Neural cell (in vitro differentiated cells): ENCODE measurements around the gene KRTAP12-1. TPM values are rescaled to one million over a fixed set of nuclear protein-coding genes. Genes with fewer than 3 reads are reported as not detected.

Source experiments
- H2AFZ ChIP-seq: fragments of 200-600, 300-800 bp; sonication (generic), shearing (Covaris generic); 2 replicates; pipeline ENCODE4 v1.6.0; 2014; ENCODE audit warnings: low read depth, mild to moderate bottlenecking, antibody characterized with exemption, low read length, moderate library complexity
- H3F3A ChIP-seq: fragments of 200-600 bp; shearing (Covaris generic); 2 replicates; pipeline ENCODE4 v1.6.1; 2016; ENCODE audit warnings: mild to moderate bottlenecking, moderate library complexity, mixed read lengths, antibody characterized with exemption, low read length; ENCODE audit not compliant: insufficient read depth, poor library complexity, severe bottlenecking
- H3K27ac ChIP-seq: fragments of 200-600, 300-800 bp; sonication (generic), shearing (Covaris generic); 2 replicates; pipeline ENCODE4 v1.5.1; 2014; ENCODE audit warnings: mild to moderate bottlenecking, low read length, moderate library complexity
- H3K27me3 ChIP-seq: fragments of 300-800, 200-600 bp; sonication (generic), shearing (Covaris generic); 2 replicates; pipeline ENCODE4 v1.6.0; 2014; ENCODE audit warnings: mild to moderate bottlenecking, low read depth, low read length, moderate library complexity; ENCODE audit not compliant: insufficient read depth
- H3K36me3 ChIP-seq: fragments of 300-800, 200-600 bp; sonication (generic), shearing (Covaris generic); 2 replicates; pipeline ENCODE4 v1.5.1; 2014; ENCODE audit warnings: mild to moderate bottlenecking, antibody characterized with exemption, low read length, moderate library complexity; ENCODE audit not compliant: insufficient read depth
- H3K4me2 ChIP-seq: fragments of 300-800, 200-600 bp; sonication (generic), shearing (Covaris generic); 2 replicates; pipeline ENCODE4 v1.6.0; 2014; ENCODE audit warnings: mild to moderate bottlenecking, low read length
- H3K4me3 ChIP-seq: fragments of 300-800, 200-600 bp; sonication (generic), shearing (Covaris generic); 2 replicates; pipeline ENCODE4 v1.5.1; 2014; ENCODE audit warnings: mild to moderate bottlenecking, low read length, moderate library complexity
- H3K79me2 ChIP-seq: fragments of 200-600 bp; shearing (Covaris generic); replicated peaks from 2 replicates; pipeline ENCODE4 v1.6.0; 2014; ENCODE audit warnings: mild to moderate bottlenecking, low read length, moderate library complexity; ENCODE audit not compliant: insufficient read depth
- H3K9ac ChIP-seq: fragments of 300-800, 200-600 bp; sonication (generic), shearing (Covaris generic); 2 replicates; pipeline ENCODE4 v1.6.1; 2016; ENCODE audit warnings: mild to moderate bottlenecking, low read length, mixed read lengths
- H3K9me2 ChIP-seq: fragments of 200-600 bp; shearing (Covaris generic); 2 replicates; pipeline ENCODE4 v1.6.1; 2016; ENCODE audit warnings: mild to moderate bottlenecking, low read length, mixed read lengths; ENCODE audit not compliant: insufficient read depth
- H3K9me3 ChIP-seq: fragments of 200-600, 300-800 bp; sonication (generic), shearing (Covaris generic); 2 replicates; pipeline ENCODE4 v1.6.1; 2016; ENCODE audit warnings: mild to moderate bottlenecking, mixed run types, low read length, moderate library complexity, mixed read lengths
- H4K20me1 ChIP-seq: fragments of 200-600 bp; shearing (Covaris generic); 2 replicates; pipeline ENCODE4 v1.6.1; 2016; ENCODE audit warnings: mild to moderate bottlenecking, mixed run types; ENCODE audit not compliant: insufficient read depth
- CTCF ChIP-seq: fragments of 450-650 bp; IDR thresholded peaks from 2 replicates; pipeline ENCODE4 v1.5.1; 2014; ENCODE audit warnings: antibody characterized with exemption, mild to moderate bottlenecking, moderate library complexity; ENCODE audit not compliant: poor library complexity, severe bottlenecking
- EP300 ChIP-seq: fragments of 450-650 bp; conservative IDR thresholded peaks from 2 replicates; pipeline ENCODE4 v1.6.1; 2014; ENCODE audit warnings: antibody characterized with exemption, mild to moderate bottlenecking, moderate library complexity; ENCODE audit not compliant: poor library complexity, severe bottlenecking
- EZH2 ChIP-seq: fragments of 200-600, 300-800 bp; shearing (Covaris generic), sonication (generic); IDR thresholded peaks from 2 replicates; pipeline ENCODE4 v1.6.1; 2014; ENCODE audit warnings: antibody characterized with exemption, low read length, borderline replicate concordance, mild to moderate bottlenecking; ENCODE audit not compliant: insufficient read depth, poor library complexity, severe bottlenecking
- MXI1 ChIP-seq: fragments of 450-650 bp; conservative IDR thresholded peaks from 2 replicates; pipeline ENCODE4 v1.6.1; 2014; ENCODE audit warnings: antibody characterized with exemption, mild to moderate bottlenecking; ENCODE audit not compliant: poor library complexity, severe bottlenecking
- POLR2AphosphoS5 ChIP-seq: IDR thresholded peaks from 2 replicates; pipeline ENCODE4 v1.6.1; 2012
- RAD21 ChIP-seq: fragments of 450-650 bp; conservative IDR thresholded peaks from 2 replicates; pipeline ENCODE4 v1.6.1; 2014; ENCODE audit warnings: antibody characterized with exemption, mild to moderate bottlenecking, moderate library complexity
- REST ChIP-seq: IDR thresholded peaks from 2 replicates; pipeline ENCODE4 v1.6.1; 2012; ENCODE audit warnings: borderline replicate concordance
- SMC3 ChIP-seq: fragments of 450-650 bp; conservative IDR thresholded peaks from 2 replicates; pipeline ENCODE4 v1.6.1; 2014; ENCODE audit warnings: antibody characterized with exemption, mild to moderate bottlenecking, moderate library complexity; ENCODE audit not compliant: poor library complexity
- TAF1 ChIP-seq: IDR thresholded peaks from 2 replicates; pipeline ENCODE4 v1.6.1; 2012; ENCODE audit warnings: low read depth
- polyA plus RNA-seq: library from polyadenylated mRNA; depleted of rRNA; stranded (reverse); fragments of >200 nt; gene quantifications from 2 replicates; pipeline ENCODE4 v1.2.3, GENCODE V29; 2014

Gene KRTAP12-1
- polyA plus RNA-seq, 1 donor from 2014 or later: not detected

GRCh38 chr21:44643741-44644310 is 38.1 kb downstream of the KRTAP12-1 start:
- Histone ChIP-seq H3K4me3 (no peak overlapping the region), H3K9me2 (no peaks in the 10 kb centered on the region), H3K36me3 (no peaks in the 10 kb centered on the region), H4K20me1 (no peaks in the 10 kb centered on the region), H3F3A (no peaks in the 10 kb centered on the region), H3K9me3 (peaks cover 4% of the 10 kb centered on the region), H3K4me2 (no peak overlapping the region), H2AFZ (no peak overlapping the region), H3K79me2 (no peaks in the 10 kb centered on the region), H3K27ac (no peak overlapping the region), H3K27me3 (no peaks in the 10 kb centered on the region), H3K9ac (no peak overlapping the region)
- TF ChIP-seq EP300 (no peak), EZH2 (no peak), POLR2AphosphoS5 (no peak), MXI1 (no peak), TAF1 (no peak)

GRCh38 chr21:44640761-44641160 is 41.2 kb downstream of the KRTAP12-1 start:
- Histone ChIP-seq H3F3A (no peaks in the 10 kb centered on the region), H3K9me2 (no peaks in the 10 kb centered on the region), H3K27ac (no peak overlapping the region), H3K27me3 (no peaks in the 10 kb centered on the region), H3K4me3 (no peak overlapping the region), H3K79me2 (no peaks in the 10 kb centered on the region), H3K4me2 (no peak overlapping the region), H3K9me3 (peaks cover 4% of the 10 kb centered on the region), H4K20me1 (no peaks in the 10 kb centered on the region), H3K36me3 (no peaks in the 10 kb centered on the region), H3K9ac (no peak overlapping the region), H2AFZ (no peak overlapping the region)
- TF ChIP-seq MXI1: no peak
- TF ChIP-seq REST: no peak
- TF ChIP-seq EP300: no peak
- TF ChIP-seq EZH2: no peak
- TF ChIP-seq RAD21: no peak
- TF ChIP-seq SMC3: no peak
- no peak for TF ChIP-seq POLR2AphosphoS5
- no peak for TF ChIP-seq CTCF
- TF ChIP-seq TAF1: no peak
